HG02885 (cell line): ENCODE results near the gene ZNF521.

Experiments
- ATAC-seq: cut with Tn5 transposase; IDR thresholded peaks from one replicate; pipeline ENCODE4 v1.9.1; 2021; ENCODE audit warnings: mild to moderate bottlenecking; ENCODE audit not compliant: unreplicated experiment, poor library complexity

The ZNF521 gene

DNA sequence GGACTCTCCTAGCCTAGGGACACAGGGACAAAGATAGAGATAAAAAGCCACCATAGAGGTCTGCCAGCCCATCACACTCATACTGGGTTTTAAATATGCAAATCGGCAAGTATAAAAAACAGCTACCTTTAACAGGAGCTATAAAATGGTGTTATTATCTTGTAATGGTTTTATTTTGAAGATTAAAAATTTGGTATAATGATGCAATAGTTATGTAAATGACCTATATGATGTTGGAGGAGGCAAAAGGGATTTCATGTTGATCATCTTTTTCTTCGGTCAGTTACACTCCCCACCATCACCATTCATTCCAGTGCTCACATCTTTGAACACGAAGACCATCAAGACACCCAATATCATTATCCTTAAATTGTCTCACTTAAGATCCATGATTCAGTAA, 11.2 kb downstream of the ZNF521 start:
- no peak for ATAC-seq

GRCh38 chr18:25335676-25336075, 16.3 kb downstream of the ZNF521 start:
- ATAC-seq, result no peak

DNA sequence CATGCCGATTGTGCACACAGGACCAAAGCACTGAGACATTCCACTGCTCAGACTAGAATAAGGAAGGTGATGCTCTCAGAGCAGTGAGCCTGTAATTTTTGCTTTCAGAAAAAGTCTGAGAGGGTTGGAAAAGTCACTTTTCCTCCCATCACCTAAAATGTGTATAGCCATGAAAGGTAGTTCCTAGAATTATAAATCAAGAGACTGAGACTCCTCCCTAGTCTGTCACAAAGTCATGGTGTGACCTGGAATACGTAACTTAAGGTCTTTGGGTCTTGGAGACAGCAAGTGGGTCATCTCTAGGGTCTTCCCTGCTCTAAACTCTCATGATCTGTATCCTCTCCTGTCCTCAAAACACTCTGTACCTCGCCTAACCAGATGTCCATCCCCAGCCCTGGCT, 16.9 kb downstream of the ZNF521 start:
- ATAC-seq, result no peak

- ATAC-seq, result no peak
These were observed 17.4 kb downstream of the ZNF521 start for GRCh38 chr18:25334588-25334987.

DNA sequence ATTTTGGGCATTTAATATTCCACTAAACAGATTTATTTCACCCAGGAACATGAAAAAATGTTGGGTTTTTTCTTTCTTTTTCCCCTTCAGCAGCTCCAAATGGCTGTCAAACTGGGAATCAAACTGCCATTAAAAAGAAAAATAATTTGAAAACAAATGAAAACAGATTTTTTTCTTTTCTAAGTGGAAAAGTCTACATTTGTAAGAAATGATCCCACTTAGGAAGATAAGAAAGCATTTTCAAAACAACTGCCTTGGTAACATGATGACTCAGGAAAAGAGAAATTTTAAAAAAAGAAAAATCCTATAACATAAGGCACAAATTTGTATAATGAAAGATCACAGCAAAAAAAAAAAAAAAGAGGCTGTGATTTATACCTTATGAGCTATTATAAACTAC, 20.0 kb downstream of the ZNF521 start:
- ATAC-seq, result no peak

GRCh38 chr18:25329783-25330182, 22.2 kb downstream of the ZNF521 start:
- ATAC-seq, result no peak

DNA sequence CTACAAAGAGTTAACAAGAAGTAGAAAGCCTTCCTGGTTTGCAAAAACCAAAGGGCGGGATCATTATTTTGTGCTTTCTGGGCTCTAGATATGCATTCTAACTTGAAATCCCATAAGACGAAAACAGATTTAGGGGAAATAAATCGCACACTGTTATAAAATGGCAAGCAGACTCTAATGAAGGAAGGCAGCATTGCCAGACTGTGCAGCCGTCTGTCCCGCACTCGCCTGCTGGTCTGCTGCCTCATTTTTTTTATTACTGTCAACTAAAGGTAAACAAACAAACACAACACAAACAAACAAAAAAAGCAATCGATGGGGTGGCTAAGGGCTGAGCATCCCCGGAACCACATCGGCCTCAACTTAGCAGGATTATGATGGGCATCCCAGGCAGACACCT, 24.4 kb downstream of the ZNF521 start:
- no peak for ATAC-seq

GRCh38 chr18:25326361-25326952, 25.5 kb downstream of the ZNF521 start:
- no peak for ATAC-seq

GRCh38 chr18:25322806-25323205, 29.2 kb downstream of the ZNF521 start:
- no peak for ATAC-seq

GRCh38 chr18:25316381-25317018, 35.5 kb downstream of the ZNF521 start:
- ATAC-seq, result no peak

GRCh38 chr18:25314838-25315190, 37.2 kb downstream of the ZNF521 start:
- ATAC-seq, result no peak

DNA sequence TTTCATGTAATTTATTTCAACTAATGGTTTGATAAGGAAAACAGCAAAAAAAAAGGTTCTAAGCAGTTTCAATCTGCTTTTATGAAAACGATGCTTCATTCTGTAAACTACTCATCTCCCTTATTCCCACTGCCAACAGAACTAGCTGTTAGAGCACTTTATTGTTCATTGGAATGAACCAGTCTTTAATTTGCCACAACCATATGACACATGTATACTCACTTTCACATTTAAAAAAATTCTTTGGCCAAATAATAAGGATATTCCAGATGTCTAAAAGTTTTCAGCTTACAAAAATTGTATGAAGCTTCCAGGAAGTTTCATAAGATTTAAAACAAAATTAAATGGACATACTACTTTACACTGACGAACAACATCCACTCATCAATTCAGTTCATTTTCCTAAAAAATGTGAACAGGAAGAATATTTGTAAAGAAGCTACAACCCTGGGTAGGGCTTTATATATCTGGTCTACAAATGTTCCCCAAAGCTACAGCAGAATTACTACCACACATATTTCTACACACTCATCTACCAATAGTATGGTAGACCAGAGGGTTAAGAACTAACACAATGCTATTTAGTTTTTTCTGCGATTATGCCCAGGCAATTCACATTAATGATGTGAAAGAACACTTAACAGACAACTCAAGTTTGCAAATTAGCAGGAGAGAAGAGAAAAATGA, 37.7 kb downstream of the ZNF521 start:
- no peak for ATAC-seq

DNA sequence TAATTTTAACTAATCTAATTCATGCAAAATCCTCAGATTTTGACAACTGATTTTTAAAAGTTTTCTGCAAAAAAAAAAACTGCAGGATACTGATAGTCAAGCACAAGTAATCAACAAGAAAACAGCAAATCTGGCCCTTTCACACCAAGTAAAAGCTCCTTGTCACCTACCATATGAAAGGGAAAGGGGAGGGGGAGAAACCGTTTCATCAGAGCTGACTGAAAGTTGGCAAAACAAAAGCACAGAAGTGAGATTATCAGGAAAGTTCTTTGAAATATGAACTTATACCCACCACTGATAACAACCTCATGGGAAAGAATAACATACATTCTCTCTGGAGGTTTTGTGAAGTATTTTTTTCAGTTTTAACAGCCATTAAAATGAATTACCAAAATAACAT, 38.7 kb downstream of the ZNF521 start:
- no peak for ATAC-seq

- no peak for ATAC-seq
These were observed 41.9 kb downstream of the ZNF521 start for GRCh38 chr18:25310045-25310444.

DNA sequence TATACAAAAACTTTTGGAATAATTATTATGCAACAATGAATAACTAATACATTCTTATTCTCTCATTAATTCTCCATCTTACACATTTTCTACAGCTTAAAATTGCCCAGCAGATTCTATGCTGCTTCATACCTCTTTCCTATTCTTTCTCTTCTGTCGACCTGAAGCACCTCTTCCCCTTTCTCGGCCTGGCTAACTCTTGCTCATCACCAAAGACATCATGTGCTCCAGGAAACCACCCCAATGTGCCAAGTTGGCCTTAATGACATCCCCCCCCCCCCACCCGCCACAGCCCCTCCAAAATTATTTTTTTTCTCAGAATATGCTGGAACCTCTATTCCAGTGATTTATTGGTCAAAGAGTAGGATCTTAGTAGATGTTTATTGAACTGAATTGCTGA, 43.6 kb downstream of the ZNF521 start:
- ATAC-seq, result no peak

- no peak for ATAC-seq
These were observed 44.8 kb downstream of the ZNF521 start for GRCh38 chr18:25307192-25307591.

DNA sequence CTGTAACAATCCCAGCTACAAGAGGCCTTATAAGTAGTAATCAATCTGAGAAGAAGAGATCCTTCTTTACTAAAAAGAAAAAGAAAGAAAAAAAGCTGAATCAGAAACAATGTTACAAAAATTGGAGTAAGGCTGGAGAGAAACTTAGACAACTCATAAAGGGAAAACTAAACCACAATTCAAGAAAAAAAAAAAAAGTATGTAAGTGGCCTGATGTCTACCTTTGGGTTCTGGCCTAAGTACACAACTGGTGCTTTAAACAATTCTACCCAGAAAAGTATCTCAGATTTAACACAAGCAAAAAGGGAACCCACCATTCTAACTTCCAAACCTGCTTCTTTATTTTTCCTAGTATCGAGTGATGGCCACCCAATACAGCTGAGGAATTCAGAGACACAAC, 45.3 kb downstream of the ZNF521 start:
- ATAC-seq, result no peak

GRCh38 chr18:25305584-25305983, 46.4 kb downstream of the ZNF521 start:
- ATAC-seq, result no peak

DNA sequence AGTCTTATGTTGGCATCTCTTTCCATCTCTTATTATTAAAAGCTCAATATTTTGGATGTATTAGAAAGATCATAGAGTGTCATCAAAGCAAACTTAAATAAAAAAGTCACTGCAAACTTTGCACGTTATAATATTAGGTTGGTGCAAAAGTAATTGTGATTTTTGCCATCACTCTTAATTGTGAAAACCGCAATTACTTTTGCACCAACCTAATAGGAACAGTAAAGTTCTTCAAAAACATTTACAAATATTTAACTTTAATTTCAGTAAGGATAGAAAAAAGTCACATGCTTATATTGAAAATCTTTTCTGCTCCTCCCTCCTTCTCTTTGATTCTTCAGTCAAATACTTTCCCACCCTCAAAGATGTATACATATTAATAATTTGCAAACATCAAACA, 51.5 kb downstream of the ZNF521 start:
- no peak for ATAC-seq

- ATAC-seq, result no peak
These were observed 52.3 kb downstream of the ZNF521 start for GRCh38 chr18:25299426-25300300.

DNA sequence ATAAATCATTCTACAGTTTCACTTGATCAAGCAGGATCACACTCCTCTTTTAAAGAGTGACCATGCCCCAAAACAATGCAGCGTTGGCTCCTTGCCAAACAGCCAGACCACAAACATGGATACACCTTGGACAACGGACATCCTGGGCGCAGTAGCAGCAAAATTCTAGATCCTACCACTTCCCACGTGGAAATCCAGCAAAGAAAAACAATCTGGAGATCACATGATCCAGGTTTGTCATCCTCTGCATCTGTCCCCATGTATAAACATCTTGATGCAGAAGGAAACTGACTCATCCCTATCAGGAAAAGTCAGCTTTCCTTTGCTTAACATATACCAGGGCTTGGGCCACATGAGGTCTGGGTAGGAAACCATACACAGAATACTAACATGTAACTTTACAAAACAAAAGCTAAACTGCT, 53.1 kb downstream of the ZNF521 start:
- no peak for ATAC-seq
